Gastrocnemius medialis (tissue), 4 donors: ENCODE data around the gene UNC80. TPM values are rescaled to one million over a fixed set of nuclear protein-coding genes. Genes with fewer than 3 reads are reported as not detected.

Experiments used
- ATAC-seq, 2 donors: fragments of 150-250 bp; one replicate each; pipeline ENCODE4 v1.9.1; 2016
- DNase-seq, 2 donors: peaks; one replicate each; pipeline ENCODE4 v3.0.0-alpha.2; 2019
- H3K27ac ChIP-seq, 4 donors: fragments of 200-600 bp; sonication (generic); 1 replicate in 1 of 4; 2 replicates in 3 of 4; pipeline ENCODE4 v1.5.1; 2016 to 2018; ENCODE audit warnings: mild to moderate bottlenecking in 2 of 4, moderate library complexity in 1 of 4
- H3K27me3 ChIP-seq, 3 donors: fragments of 200-600 bp; sonication (generic) in 2 of 3; 1 replicate in 1 of 3; 2 replicates in 2 of 3; pipeline versions ENCODE4 v1.5.1 to v1.6.0; 2016 to 2019; ENCODE audit warnings: mild to moderate bottlenecking in 1 of 3, moderate library complexity in 1 of 3
- H3K36me3 ChIP-seq, 2 donors: fragments of 200-600 bp; sonication (generic) in 1 of 2; one replicate each; pipeline ENCODE4 v1.5.1; 2017 to 2018
- H3K4me1 ChIP-seq, 2 donors: fragments of 200-600 bp; sonication (generic) in 1 of 2; one replicate each; pipeline ENCODE4 v1.5.1; 2016 to 2017; ENCODE audit warnings: mild to moderate bottlenecking in 2 of 2
- H3K4me3 ChIP-seq, 4 donors: fragments of 200-600 bp; sonication (generic) in 3 of 4; 1 replicate in 1 of 4; 2 replicates in 3 of 4; pipeline ENCODE4 v1.5.1; 2016 to 2019; ENCODE audit warnings: mild to moderate bottlenecking in 2 of 4
- H3K9me3 ChIP-seq, 3 donors: fragments of 200-600 bp; sonication (generic) in 2 of 3; 1 replicate in 1 of 3; 2 replicates in 2 of 3; pipeline ENCODE4 v1.5.1; 2016 to 2019
- POLR2A ChIP-seq, 2 donors: fragments of 450-650 bp; IDR thresholded peaks; one replicate each; pipeline ENCODE4 v1.6.1; 2017; ENCODE audit warnings: antibody characterized with exemption in 2 of 2, mild to moderate bottlenecking in 2 of 2, moderate library complexity in 2 of 2
- in situ Hi-C, 4 donors: fragments of 200-750 bp; cut with MboI; loops; one replicate each; pipeline versions ENCODE4 v1.15.0 to v1.8.0; 2017; ENCODE audit warnings: low sequenced_read_pairs in 4 of 4
- intact Hi-C: fragments of 100-400 bp; cut with DNase I; formaldehyde crosslinking; loops from one replicate; pipeline ENCODE4 v1.15.1; 2023; ENCODE audit warnings: low total_unique reads
- total RNA-seq, 4 donors: library from RNA; depleted of rRNA; stranded (reverse); fragments of >200 nt; gene quantifications; one replicate each; pipeline versions ENCODE4 v1.1.0 to v1.2.3, GENCODE V29; 2016
- TF ChIP-seq, protein P1 (sequence below), 5 experiments: fragments of 450-650 bp in 3 of 5; fragments of 200-600 bp in 2 of 5; sonication (generic) in 2 of 5; IDR thresholded peaks in 4 of 5; conservative IDR thresholded peaks in 1 of 5; 1 replicate in 4 of 5; 2 replicates in 1 of 5; pipeline ENCODE4 v1.5.1; 2016 to 2019; ENCODE audit warnings: antibody characterized with exemption in 5 of 5, mild to moderate bottlenecking in 3 of 5, moderate library complexity in 3 of 5

Gene UNC80
- total RNA-seq, 4 donors from 2014 or later = not detected

DNA sequence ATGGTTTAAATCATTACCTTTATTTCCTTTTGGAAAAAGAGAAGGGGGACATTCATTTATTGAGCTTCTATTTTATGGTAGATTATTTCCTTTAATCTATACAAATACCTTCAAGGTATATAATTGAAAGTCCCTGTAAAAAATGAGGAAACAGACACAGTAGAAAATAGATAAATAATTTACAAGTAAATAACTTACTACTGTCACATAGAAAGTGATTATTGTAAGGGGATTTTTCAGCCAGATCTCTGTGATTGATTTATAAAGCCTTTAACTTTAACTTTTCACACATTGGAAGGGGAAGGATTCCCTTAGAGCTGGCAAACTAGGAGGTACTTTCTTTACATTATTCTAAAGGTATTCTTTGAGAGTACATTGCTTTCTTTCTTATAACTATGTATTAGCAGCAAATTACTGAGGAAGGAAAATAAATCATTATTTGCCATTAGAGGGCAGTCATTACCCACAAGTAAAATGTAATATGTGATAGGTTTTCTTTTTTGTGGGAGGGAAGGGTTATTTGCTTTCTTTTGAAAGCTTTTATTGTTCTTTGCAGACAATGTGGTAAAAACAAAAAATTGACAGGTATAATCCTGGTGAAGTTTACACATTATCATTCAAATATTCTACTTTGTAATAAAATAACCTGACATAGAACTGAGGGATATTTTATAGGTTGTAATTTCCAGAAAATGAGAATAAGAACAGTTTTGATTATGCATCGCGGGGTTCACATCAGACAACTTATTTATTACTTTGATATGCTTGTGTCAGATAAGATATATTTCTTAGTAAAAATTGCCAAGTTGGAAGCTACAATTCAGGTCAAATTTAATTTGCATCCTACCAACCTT is 206.0 kb downstream of the UNC80 start:
- no peaks in the 10 kb centered on the region for H3K36me3 ChIP-seq
- ATAC-seq (no peak), DNase-seq (no peak)
- H3K9me3 ChIP-seq = no peaks in the 10 kb centered on the region
- no peaks in the 10 kb centered on the region for H3K27me3 ChIP-seq
- in situ Hi-C loops (loop anchor here (5.0 to 25.0 kb wide), 2 partner anchors 220 to 435 kb away; no protein-coding TSS in a partner anchor), intact Hi-C loops (loop anchor here (1.0 to 10.0 kb wide), 3 partner anchors 218 to 417 kb away; no protein-coding TSS in a partner anchor)
- no peaks in the 10 kb centered on the region for H3K4me1 ChIP-seq
- TF ChIP-seq POLR2A (IDR thresholded peaks at IDR 0.05) = no peak
- TF ChIP-seq, protein P1, sequence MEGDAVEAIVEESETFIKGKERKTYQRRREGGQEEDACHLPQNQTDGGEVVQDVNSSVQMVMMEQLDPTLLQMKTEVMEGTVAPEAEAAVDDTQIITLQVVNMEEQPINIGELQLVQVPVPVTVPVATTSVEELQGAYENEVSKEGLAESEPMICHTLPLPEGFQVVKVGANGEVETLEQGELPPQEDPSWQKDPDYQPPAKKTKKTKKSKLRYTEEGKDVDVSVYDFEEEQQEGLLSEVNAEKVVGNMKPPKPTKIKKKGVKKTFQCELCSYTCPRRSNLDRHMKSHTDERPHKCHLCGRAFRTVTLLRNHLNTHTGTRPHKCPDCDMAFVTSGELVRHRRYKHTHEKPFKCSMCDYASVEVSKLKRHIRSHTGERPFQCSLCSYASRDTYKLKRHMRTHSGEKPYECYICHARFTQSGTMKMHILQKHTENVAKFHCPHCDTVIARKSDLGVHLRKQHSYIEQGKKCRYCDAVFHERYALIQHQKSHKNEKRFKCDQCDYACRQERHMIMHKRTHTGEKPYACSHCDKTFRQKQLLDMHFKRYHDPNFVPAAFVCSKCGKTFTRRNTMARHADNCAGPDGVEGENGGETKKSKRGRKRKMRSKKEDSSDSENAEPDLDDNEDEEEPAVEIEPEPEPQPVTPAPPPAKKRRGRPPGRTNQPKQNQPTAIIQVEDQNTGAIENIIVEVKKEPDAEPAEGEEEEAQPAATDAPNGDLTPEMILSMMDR (IDR thresholded peaks at IDR 0.05 in 4 of 5, conservative IDR thresholded peaks at IDR 0.05 in 1 of 5) = peak; percentile 47 to 92 (median 63)
- no peak overlapping the region for H3K27ac ChIP-seq
- no peak overlapping the region for H3K4me3 ChIP-seq

DNA sequence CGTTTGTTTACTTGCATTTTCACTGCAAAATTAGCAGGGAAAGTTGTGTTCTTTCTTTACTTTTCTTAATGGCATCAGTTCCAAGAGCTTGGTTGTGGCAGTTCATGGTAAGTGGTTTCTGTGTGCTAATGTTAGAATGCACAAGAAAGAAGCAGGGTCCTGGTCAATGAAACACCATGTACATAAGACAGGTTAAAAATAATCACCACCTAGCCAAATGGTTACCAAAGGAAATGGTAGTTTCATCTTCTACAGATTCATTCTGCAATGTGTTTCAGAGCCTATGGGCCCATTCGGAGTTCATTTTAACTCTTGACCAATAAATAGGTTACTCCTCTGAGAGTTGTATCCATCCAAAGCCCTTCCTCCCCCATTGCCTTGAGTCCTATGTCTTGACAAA is 212.7 kb downstream of the UNC80 start:
- Histone ChIP-seq H3K36me3 (no peaks in the 10 kb centered on the region), H3K9me3 (no peaks in the 10 kb centered on the region), H3K27ac (no peak overlapping the region), H3K27me3 (no peaks in the 10 kb centered on the region), H3K4me1 (no peaks in the 10 kb centered on the region), H3K4me3 (no peak overlapping the region)
- in situ Hi-C loops (loop anchor here in 1 of 4 donors (25.0 kb wide), 1 partner anchor 428 kb away; no protein-coding TSS in a partner anchor), intact Hi-C loops (no loop called here)
- TF ChIP-seq POLR2A (IDR thresholded peaks at IDR 0.05) = no peak
- TF ChIP-seq, protein P1 (IDR thresholded peaks at IDR 0.05 in 4 of 5, conservative IDR thresholded peaks at IDR 0.05 in 1 of 5) = no peak
- DNase-seq = no peak
- no peak for ATAC-seq

DNA sequence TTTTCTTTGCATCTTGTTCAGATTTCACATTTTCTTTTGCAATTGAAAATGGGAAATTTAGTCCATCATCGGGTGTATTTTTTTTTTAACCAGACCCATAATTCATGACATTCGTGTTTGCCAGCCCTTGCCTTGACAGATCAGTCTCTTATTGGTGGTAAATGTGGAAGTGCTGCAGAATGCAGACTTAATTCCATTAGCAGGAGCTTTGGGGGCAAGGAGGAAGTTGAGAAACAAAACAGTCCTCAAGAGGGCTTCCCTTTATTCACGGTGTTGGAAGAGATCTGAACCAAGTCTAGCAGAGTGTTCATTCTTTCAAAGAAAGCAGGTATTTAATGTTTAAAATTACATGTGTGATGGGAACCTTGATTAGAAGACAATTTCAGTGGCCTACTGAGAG is 214.2 kb downstream of the UNC80 start:
- intact Hi-C loops = no loop called here
- ATAC-seq = no peak

DNA sequence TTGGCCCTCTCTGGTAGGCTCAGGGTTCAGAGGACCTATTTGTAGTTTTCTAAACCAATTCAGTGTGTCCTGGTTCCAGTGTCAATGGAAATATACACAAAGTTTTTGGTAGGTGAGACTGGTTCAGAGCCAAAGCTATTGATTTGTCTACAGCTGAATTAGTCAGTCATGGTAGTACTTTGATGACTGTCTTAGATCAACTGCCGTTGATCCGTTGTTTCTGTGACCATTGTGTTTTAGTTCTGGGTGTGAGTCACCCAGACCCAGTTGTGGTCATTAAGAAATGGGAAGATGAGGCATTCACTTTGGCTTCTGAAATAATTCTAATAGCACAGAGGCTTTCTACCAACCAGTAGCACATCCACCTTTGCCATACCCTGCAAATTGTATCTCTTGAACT is 214.8 kb downstream of the UNC80 start:
- ATAC-seq = no peak
- intact Hi-C loops = no loop called here
- in situ Hi-C loops = loop anchor here in 1 of 4 donors (25.0 kb wide), 1 partner anchor 426 kb away; no protein-coding TSS in a partner anchor
- Histone ChIP-seq H3K9me3 (no peaks in the 10 kb centered on the region), H3K27ac (no peak overlapping the region), H3K36me3 (no peaks in the 10 kb centered on the region), H3K4me1 (no peaks in the 10 kb centered on the region), H3K27me3 (no peaks in the 10 kb centered on the region), H3K4me3 (no peak overlapping the region)
- no peak for DNase-seq
- TF ChIP-seq, protein P1 (IDR thresholded peaks at IDR 0.05 in 4 of 5, conservative IDR thresholded peaks at IDR 0.05 in 1 of 5) = no peak
- no peak for TF ChIP-seq POLR2A (IDR thresholded peaks at IDR 0.05)

More for the DNA sequence above, 214.2 kb downstream of the UNC80 start:
- TF ChIP-seq, protein P1 (IDR thresholded peaks at IDR 0.05 in 4 of 5, conservative IDR thresholded peaks at IDR 0.05 in 1 of 5) = no peak
- no peak for TF ChIP-seq POLR2A (IDR thresholded peaks at IDR 0.05)
- DNase-seq = no peak
- H3K27ac ChIP-seq = no peak overlapping the region
- H3K4me1 ChIP-seq = no peaks in the 10 kb centered on the region
- H3K27me3 ChIP-seq = no peaks in the 10 kb centered on the region
- H3K9me3 ChIP-seq = no peaks in the 10 kb centered on the region
- H3K36me3 ChIP-seq = no peaks in the 10 kb centered on the region
- in situ Hi-C loops = loop anchor here in 1 of 4 donors (25.0 kb wide), 1 partner anchor 426 kb away; no protein-coding TSS in a partner anchor
- H3K4me3 ChIP-seq = no peak overlapping the region
